Nephron (organoid): Measurements from ENCODE around the gene ZFAND3.
A peak's percentile ranks its signal among the peaks of the same experiment; 100 is the strongest.

ENCODE experiments used
- H3K27ac Mint-ChIP-seq, 3 experiments: 2 replicates each; pipeline ENCODE4 v1.8.0; 2020; ENCODE audit warnings: mixed read lengths in 3 of 3, mild to moderate bottlenecking in 2 of 3, moderate library complexity in 1 of 3
- H3K27me3 Mint-ChIP-seq: 2 replicates; pipeline ENCODE4 v1.8.0; 2021; ENCODE audit warnings: low read depth, mild to moderate bottlenecking, moderate library complexity, mixed read lengths
- H3K36me3 Mint-ChIP-seq: 2 replicates; pipeline ENCODE4 v1.8.0; 2020; ENCODE audit warnings: low read depth, mixed read lengths
- H3K4me1 Mint-ChIP-seq: 2 replicates; pipeline ENCODE4 v1.8.0; 2020; ENCODE audit warnings: mixed read lengths
- H3K4me3 Mint-ChIP-seq, 3 experiments: 2 replicates each; pipeline ENCODE4 v1.8.0; 2020; ENCODE audit warnings: mild to moderate bottlenecking in 3 of 3, mixed read lengths in 3 of 3, moderate library complexity in 2 of 3
- H3K9me3 Mint-ChIP-seq: 2 replicates; pipeline ENCODE4 v1.8.0; 2020; ENCODE audit warnings: mixed read lengths
- TF ChIP-seq, protein P1 (sequence below), 3 experiments: fragments of 200-600 bp; sonication (generic); IDR thresholded peaks; one replicate each; pipeline ENCODE4 v1.5.0; 2021; ENCODE audit warnings: antibody characterized with exemption in 3 of 3; ENCODE audit not compliant: unreplicated experiment in 3 of 3

Gene ZFAND3

DNA sequence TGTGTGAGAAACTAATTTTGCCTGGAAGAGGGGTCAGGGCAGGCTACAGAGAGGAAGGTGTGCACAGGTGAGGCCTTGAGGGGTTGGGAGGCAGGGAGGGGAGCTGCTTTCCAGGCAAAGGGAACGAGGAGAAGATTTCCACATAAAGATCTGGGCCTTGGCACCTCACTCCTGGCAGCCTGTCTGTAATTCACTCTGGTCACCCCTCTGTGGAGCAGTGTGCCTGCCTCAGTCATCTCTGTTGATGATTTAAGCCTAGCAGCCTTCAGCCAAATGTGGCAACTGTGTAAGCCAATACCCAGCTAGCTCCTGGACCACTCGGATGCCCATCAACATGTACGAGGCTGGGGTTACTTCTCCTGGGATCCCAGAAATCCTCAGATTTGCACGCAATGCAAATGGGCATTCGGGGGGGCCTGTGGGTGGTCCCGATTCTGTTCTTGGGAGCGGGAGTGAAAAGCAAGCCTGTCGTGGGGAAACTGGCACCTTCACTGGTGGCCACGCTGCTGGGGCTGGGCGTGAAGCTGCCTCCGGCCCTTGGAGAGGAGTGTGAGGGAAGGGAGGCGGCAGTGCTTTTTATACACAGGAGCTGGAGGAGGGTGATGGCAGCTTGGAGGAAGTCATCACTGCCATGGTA is 360.4 kb downstream of the ZFAND3 start:
- TF ChIP-seq, protein P1, sequence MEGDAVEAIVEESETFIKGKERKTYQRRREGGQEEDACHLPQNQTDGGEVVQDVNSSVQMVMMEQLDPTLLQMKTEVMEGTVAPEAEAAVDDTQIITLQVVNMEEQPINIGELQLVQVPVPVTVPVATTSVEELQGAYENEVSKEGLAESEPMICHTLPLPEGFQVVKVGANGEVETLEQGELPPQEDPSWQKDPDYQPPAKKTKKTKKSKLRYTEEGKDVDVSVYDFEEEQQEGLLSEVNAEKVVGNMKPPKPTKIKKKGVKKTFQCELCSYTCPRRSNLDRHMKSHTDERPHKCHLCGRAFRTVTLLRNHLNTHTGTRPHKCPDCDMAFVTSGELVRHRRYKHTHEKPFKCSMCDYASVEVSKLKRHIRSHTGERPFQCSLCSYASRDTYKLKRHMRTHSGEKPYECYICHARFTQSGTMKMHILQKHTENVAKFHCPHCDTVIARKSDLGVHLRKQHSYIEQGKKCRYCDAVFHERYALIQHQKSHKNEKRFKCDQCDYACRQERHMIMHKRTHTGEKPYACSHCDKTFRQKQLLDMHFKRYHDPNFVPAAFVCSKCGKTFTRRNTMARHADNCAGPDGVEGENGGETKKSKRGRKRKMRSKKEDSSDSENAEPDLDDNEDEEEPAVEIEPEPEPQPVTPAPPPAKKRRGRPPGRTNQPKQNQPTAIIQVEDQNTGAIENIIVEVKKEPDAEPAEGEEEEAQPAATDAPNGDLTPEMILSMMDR (IDR thresholded peaks at IDR 0.05; ENCODE audit: unreplicated experiment in 3 of 3): no peak
- Mint-ChIP-seq H3K4me3 (no peak overlapping the region), H3K36me3 (no peaks in the 10 kb centered on the region), H3K27ac (no peak overlapping the region), H3K9me3 (no peaks in the 10 kb centered on the region), H3K4me1 (peaks cover 20% of the 10 kb centered on the region), H3K27me3 (no peaks in the 10 kb centered on the region)

DNA sequence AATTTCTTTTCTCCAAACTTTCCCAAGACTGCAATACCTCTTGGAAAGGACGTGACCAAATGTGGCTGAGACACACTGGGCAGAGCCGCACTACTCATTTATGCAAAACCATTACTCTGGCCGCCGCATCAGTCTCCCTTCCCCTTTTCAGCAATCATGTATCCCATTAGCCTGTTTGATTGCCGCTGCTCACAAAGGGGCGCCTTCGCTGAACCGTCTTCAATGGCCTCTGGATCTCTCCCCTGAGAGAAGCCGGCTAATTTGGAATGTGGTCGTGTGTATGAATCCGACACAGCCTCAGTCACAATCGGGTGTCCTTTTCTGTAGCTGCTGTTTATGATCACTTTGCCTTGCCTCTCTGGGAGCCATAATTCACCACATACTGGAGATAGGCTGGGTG is 361.1 kb downstream of the ZFAND3 start:
- Mint-ChIP-seq H3K27ac (peak overlapping the region in 1 of 3 experiments; percentile 43), H3K27me3 (no peaks in the 10 kb centered on the region), H3K4me3 (no peak overlapping the region), H3K36me3 (no peaks in the 10 kb centered on the region), H3K4me1 (peaks cover 20% of the 10 kb centered on the region), H3K9me3 (no peaks in the 10 kb centered on the region)
- TF ChIP-seq, protein P1 (IDR thresholded peaks at IDR 0.05; ENCODE audit: unreplicated experiment in 3 of 3): no peak

DNA sequence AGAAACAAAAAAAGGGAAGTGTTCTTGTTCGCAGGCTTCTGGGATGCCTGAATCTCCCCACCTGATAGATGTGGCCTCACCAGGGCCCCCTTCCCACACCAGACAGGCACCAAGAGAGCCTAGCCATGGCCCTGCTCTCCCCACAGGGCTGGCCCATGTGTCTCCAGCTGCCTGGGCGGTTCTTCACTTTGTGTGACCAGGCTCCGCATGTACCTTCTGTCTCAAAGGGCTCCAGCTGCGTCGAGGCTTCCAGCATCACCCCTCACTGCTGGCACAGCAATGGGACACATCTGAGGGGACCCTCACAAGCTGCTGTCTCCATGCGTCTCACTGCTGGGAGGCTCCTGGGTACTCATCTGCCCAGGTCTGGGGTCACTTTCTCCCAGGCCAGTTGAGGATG is 362.9 kb downstream of the ZFAND3 start:
- no peaks in the 10 kb centered on the region for H3K9me3 Mint-ChIP-seq
- H3K27me3 Mint-ChIP-seq: no peaks in the 10 kb centered on the region
- H3K27ac Mint-ChIP-seq: no peak overlapping the region
- peaks cover 13% of the 10 kb centered on the region for H3K4me1 Mint-ChIP-seq
- no peak overlapping the region for H3K4me3 Mint-ChIP-seq
- TF ChIP-seq, protein P1 (IDR thresholded peaks at IDR 0.05; ENCODE audit: unreplicated experiment in 3 of 3): no peak
- no peaks in the 10 kb centered on the region for H3K36me3 Mint-ChIP-seq

DNA sequence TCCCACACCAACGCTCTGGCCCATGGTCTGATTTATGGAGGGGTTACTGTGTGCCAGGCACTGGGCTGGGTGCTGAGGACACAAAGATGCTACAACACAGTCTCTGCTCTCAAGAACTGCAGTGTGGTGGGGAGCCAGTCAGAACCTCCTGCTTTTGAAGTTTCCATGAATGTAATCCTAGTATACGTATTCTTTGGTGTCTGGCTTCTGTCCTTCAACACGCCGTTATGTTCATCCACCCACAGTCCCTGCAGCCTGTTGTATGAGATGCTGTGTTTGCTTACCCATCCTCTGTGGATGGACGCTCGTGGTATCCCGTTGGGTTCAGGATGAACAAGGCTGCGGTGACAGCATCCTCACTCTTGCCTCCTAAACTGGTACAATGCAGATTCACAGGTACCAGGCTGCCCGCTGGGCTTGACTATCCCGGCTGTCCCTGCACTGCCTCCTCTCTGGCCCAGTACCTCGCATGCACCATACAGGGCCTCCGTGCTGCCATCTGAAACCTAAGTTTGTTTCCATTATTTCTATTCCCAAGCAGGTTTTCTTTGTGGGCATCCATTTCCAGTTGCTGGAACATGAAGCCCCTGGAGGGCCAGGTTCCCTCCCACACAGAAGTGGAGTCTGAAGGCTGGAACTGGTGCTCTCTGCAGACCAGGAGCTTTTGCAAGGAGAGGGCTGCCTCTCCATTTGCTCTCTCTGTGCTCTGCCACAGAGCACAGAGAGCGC is 364.5 kb downstream of the ZFAND3 start:
- H3K4me1 Mint-ChIP-seq: peaks cover 17% of the 10 kb centered on the region
- peak overlapping the region in 1 of 3 experiments; percentile 12 for H3K27ac Mint-ChIP-seq
- no peaks in the 10 kb centered on the region for H3K9me3 Mint-ChIP-seq
- no peaks in the 10 kb centered on the region for H3K36me3 Mint-ChIP-seq
- TF ChIP-seq, protein P1 (IDR thresholded peaks at IDR 0.05; ENCODE audit: unreplicated experiment in 3 of 3): no peak
- no peaks in the 10 kb centered on the region for H3K27me3 Mint-ChIP-seq
- H3K4me3 Mint-ChIP-seq: no peak overlapping the region

DNA sequence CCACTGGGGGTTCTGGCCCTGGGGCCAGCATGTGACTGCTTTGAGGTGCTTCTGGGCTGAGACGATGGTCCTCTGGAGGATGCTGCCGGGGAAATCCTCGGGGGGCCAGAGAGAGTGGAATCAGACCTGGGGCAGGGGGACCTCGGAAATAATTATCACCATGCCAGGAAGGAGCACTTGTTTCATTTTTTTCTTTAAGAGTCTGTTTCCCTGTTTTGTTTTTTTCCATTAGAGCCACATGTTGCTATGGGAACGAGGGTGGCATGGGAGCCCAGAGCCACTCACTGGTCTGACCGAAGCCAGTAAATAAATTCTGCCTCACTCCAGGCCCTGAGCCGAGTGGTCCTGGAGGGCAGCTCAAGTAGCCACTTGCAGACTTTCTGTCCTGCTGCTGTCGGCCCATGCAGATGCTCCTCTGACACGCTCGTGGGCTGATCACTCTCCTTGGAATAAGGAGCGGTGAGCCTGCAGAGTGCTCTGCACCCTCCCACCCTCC is 365.1 kb downstream of the ZFAND3 start:
- H3K4me1 Mint-ChIP-seq: peaks cover 17% of the 10 kb centered on the region
- TF ChIP-seq, protein P1 (IDR thresholded peaks at IDR 0.05; ENCODE audit: unreplicated experiment in 3 of 3): no peak
- no peaks in the 10 kb centered on the region for H3K9me3 Mint-ChIP-seq

More for the DNA sequence above, 365.1 kb downstream of the ZFAND3 start:
- Mint-ChIP-seq H3K27me3 (no peaks in the 10 kb centered on the region), H3K4me3 (no peak overlapping the region), H3K27ac (no peak overlapping the region), H3K36me3 (no peaks in the 10 kb centered on the region)
